Gastroesophageal sphincter (tissue), 4 donors: ENCODE results near the gene DAPK2. TPM values are rescaled to one million over a fixed set of nuclear protein-coding genes. Genes with fewer than 3 reads are reported as not detected.

ENCODE experiments used
- ATAC-seq: fragments of 150-250 bp; one replicate; pipeline ENCODE4 v1.9.1; 2016; ENCODE audit warnings: mild to moderate bottlenecking, moderate library complexity
- H3K27ac ChIP-seq, 4 donors: fragments of 200-600 bp; sonication (generic) in 3 of 4; 1 replicate in 3 of 4; 2 replicates in 1 of 4; pipeline ENCODE4 v1.5.1; 2016 to 2019
- H3K27me3 ChIP-seq: fragments of 200-600 bp; sonication (generic); one replicate; pipeline ENCODE4 v1.5.1; 2019
- H3K36me3 ChIP-seq, 2 donors: fragments of 200-600 bp; sonication (generic); one replicate each; pipeline ENCODE4 v1.5.1; 2019; ENCODE audit warnings: control low read depth in 1 of 2
- H3K4me1 ChIP-seq, 3 donors: fragments of 200-600 bp; sonication (generic); 1 replicate in 2 of 3; 2 replicates in 1 of 3; pipeline ENCODE4 v1.5.1; 2016 to 2019; ENCODE audit warnings: control low read depth in 2 of 3
- H3K4me3 ChIP-seq, 2 donors: fragments of 200-600 bp; sonication (generic); one replicate each; pipeline ENCODE4 v1.5.1; 2019; ENCODE audit warnings: mild to moderate bottlenecking in 1 of 2, moderate library complexity in 1 of 2
- H3K9me3 ChIP-seq, 3 donors: fragments of 200-600 bp; sonication (generic); one replicate each; pipeline ENCODE4 v1.5.1; 2017 to 2019; ENCODE audit warnings: control low read depth in 2 of 3
- CTCF ChIP-seq, 4 experiments: fragments of 200-600 bp in 2 of 4; fragments of 450-650 bp in 2 of 4; sonication (generic) in 1 of 4; IDR thresholded peaks; one replicate each; pipeline ENCODE4 v1.5.1; 2017 to 2019; ENCODE audit warnings: antibody characterized with exemption in 4 of 4, mild to moderate bottlenecking in 2 of 4, moderate library complexity in 2 of 4
- EP300 ChIP-seq: sonication (generic); formaldehyde crosslinking; IDR thresholded peaks from one replicate; pipeline ENCODE4 v1.6.1; 2017; ENCODE audit warnings: antibody characterized with exemption, mild to moderate bottlenecking
- POLR2A ChIP-seq, 2 donors: fragments of 450-650 bp; IDR thresholded peaks; one replicate each; pipeline ENCODE4 v1.6.1; 2017; ENCODE audit warnings: antibody characterized with exemption in 2 of 2, mild to moderate bottlenecking in 2 of 2, moderate library complexity in 1 of 2
- POLR2AphosphoS5 ChIP-seq: sonication (generic); formaldehyde crosslinking; IDR thresholded peaks from one replicate; pipeline ENCODE4 v1.6.1; 2017; ENCODE audit warnings: antibody characterized with exemption
- WGBS, 2 donors: methylation state at CpG; one replicate each; pipeline ENCODE4 v1.1.5; 2018; ENCODE audit warnings: low coverage in 1 of 2; 5-methylcytosine and 5-hydroxymethylcytosine counted together
- total RNA-seq, 4 donors: library from RNA; depleted of rRNA; stranded (reverse); fragments of >200 nt; gene quantifications; one replicate each; pipeline ENCODE4 v1.1.0, GENCODE V29; 2016

Gene DAPK2
- total RNA-seq, 4 donors from 2014 or later: 2.0 to 9.5 (median 6.4) TPM

GRCh38 chr15:64013179-64014062, 32.9 kb downstream of the DAPK2 start:
- no peak overlapping the region for H3K4me3 ChIP-seq
- no peaks in the 10 kb centered on the region for H3K27me3 ChIP-seq
- H3K36me3 ChIP-seq: no peaks in the 10 kb centered on the region
- no peak for ATAC-seq
- no peaks in the 10 kb centered on the region for H3K9me3 ChIP-seq
- H3K4me1 ChIP-seq: peaks cover 0 to 5% (median 0%) of the 10 kb centered on the region in 3 donors
- WGBS, 2 donors: 45 to 90% methylated on average over 3 of the region's 3 CpGs
- TF ChIP-seq EP300 (no peak), POLR2A (IDR thresholded peaks at IDR 0.05) (no peak), POLR2AphosphoS5 (no peak), CTCF (IDR thresholded peaks at IDR 0.05) (no peak)
- no peak overlapping the region for H3K27ac ChIP-seq

GRCh38 chr15:64011736-64012135, 34.5 kb downstream of the DAPK2 start:
- WGBS, 2 donors: 67% methylated on average over 1 of the region's 1 CpG; no CpG with 5 or more reads in 1 of the 2 donors
- ATAC-seq: no peak
- Histone ChIP-seq H3K4me3 (no peak overlapping the region), H3K36me3 (no peaks in the 10 kb centered on the region), H3K27me3 (no peaks in the 10 kb centered on the region), H3K27ac (no peak overlapping the region), H3K9me3 (no peaks in the 10 kb centered on the region), H3K4me1 (peaks cover 0 to 10% (median 0%) of the 10 kb centered on the region in 3 donors)
- TF ChIP-seq POLR2A (IDR thresholded peaks at IDR 0.05) (no peak), CTCF (IDR thresholded peaks at IDR 0.05) (no peak), POLR2AphosphoS5 (no peak), EP300 (no peak)

- ATAC-seq: no peak
- 33% methylated on average over 1 of the region's 3 CpGs; no CpG with 5 or more reads in 1 of the 2 donors for WGBS, 2 donors
- Histone ChIP-seq H3K27ac (no peak overlapping the region), H3K36me3 (no peaks in the 10 kb centered on the region), H3K4me1 (peaks cover 0 to 10% (median 0%) of the 10 kb centered on the region in 3 donors), H3K27me3 (no peaks in the 10 kb centered on the region), H3K4me3 (no peak overlapping the region), H3K9me3 (no peaks in the 10 kb centered on the region)
- TF ChIP-seq POLR2A (IDR thresholded peaks at IDR 0.05): no peak
- no peak for TF ChIP-seq POLR2AphosphoS5
- TF ChIP-seq EP300: no peak
- TF ChIP-seq CTCF (IDR thresholded peaks at IDR 0.05): no peak
These were observed 35.6 kb downstream of the DAPK2 start for GRCh38 chr15:64010719-64011118.

- Histone ChIP-seq H3K4me1 (peaks cover 0 to 10% (median 0%) of the 10 kb centered on the region in 3 donors), H3K9me3 (no peaks in the 10 kb centered on the region), H3K27me3 (no peaks in the 10 kb centered on the region), H3K27ac (peak overlapping the region in 2 of 4 donors; percentile 5 to 6), H3K4me3 (no peak overlapping the region), H3K36me3 (no peaks in the 10 kb centered on the region)
- TF ChIP-seq CTCF (IDR thresholded peaks at IDR 0.05) (no peak), POLR2AphosphoS5 (no peak), EP300 (no peak), POLR2A (IDR thresholded peaks at IDR 0.05) (no peak)
- 67 to 79% methylated on average over 2 to 3 of the region's 4 CpGs for WGBS, 2 donors
- ATAC-seq: no peak
These were observed 36.5 kb downstream of the DAPK2 start for GRCh38 chr15:64009798-64010261.
